HEK293 (cell line): ENCODE measurements around the gene KCNAB2.

Experiments used
- CTCF ChIA-PET: fragments of 350-600 bp; formaldehyde crosslinking; extraction: SDS; loops from one replicate; lab custom pipeline; 2021; ENCODE audit warnings: antibody characterized with exemption; lab: Yijun Ruan, JAX
- POLR2A ChIA-PET: fragments of 300-600 bp; formaldehyde crosslinking; extraction: SDS; loops from one replicate; lab custom pipeline; 2020; ENCODE audit warnings: antibody characterized with exemption, inconsistent platforms; lab: Yijun Ruan, JAX
- H3K27ac ChIP-seq: fragments of 200-500 bp; sonication (Bioruptor generic); 2 replicates; pipeline ENCODE4 v1.5.1; 2014; ENCODE audit warnings: low read depth, low read length, control low read depth, inconsistent platforms; ENCODE audit errors: extremely low read depth
- H3K36me3 ChIP-seq, 2 experiments: fragments of 200-500 bp in 1 of 2; sonication (Bioruptor generic) in 1 of 2; 1 replicate in 1 of 2; 2 replicates in 1 of 2; pipeline ENCODE4 v1.5.1; 2014 to 2017; ENCODE audit warnings: inconsistent platforms in 2 of 2, low read length in 2 of 2; ENCODE audit not compliant: control insufficient read depth in 2 of 2, insufficient read depth in 1 of 2
- H3K4me1 ChIP-seq: fragments of 200-500 bp; sonication (Bioruptor generic); 2 replicates; pipeline ENCODE4 v1.5.1; 2014; ENCODE audit warnings: mild to moderate bottlenecking, low read length, inconsistent platforms; ENCODE audit not compliant: control insufficient read depth, insufficient read depth
- H3K4me3 ChIP-seq: 2 replicates; pipeline ENCODE4 v1.5.1; 2011; ENCODE audit warnings: low read depth, mild to moderate bottlenecking, control low read depth, low read length, moderate library complexity
- H3K9me3 ChIP-seq: fragments of 200-500 bp; sonication (Bioruptor generic); 2 replicates; pipeline ENCODE4 v1.5.1; 2014; ENCODE audit warnings: low read depth, low read length, inconsistent platforms; ENCODE audit not compliant: control insufficient read depth, insufficient read depth
- GFI1B ChIP-seq: fragments of 450-650 bp; formaldehyde crosslinking; IDR thresholded peaks from 2 replicates; pipeline ENCODE4 v1.5.1; 2016; ENCODE audit warnings: missing biosample characterization, missing genetic modification characterization
- GLIS1 ChIP-seq: fragments of 450-650 bp; formaldehyde crosslinking; IDR thresholded peaks from 2 replicates; pipeline ENCODE4 v1.5.1; 2016; ENCODE audit warnings: missing biosample characterization, missing genetic modification characterization
- GLIS2 ChIP-seq: fragments of 450-650 bp; formaldehyde crosslinking; IDR thresholded peaks from 2 replicates; pipeline ENCODE4 v1.5.1; 2016; ENCODE audit warnings: missing biosample characterization, missing genetic modification characterization
- SETDB1 ChIP-seq: IDR thresholded peaks from one replicate; pipeline ENCODE4 v1.6.1; 2017; ENCODE audit warnings: mild to moderate bottlenecking, low read length, moderate library complexity, mixed read lengths; ENCODE audit not compliant: insufficient read length
- SP2 ChIP-seq: fragments of 450-650 bp; formaldehyde crosslinking; IDR thresholded peaks from 2 replicates; pipeline ENCODE4 v1.5.1; 2016; ENCODE audit warnings: missing biosample characterization, missing genetic modification characterization
- SP7 ChIP-seq: fragments of 450-650 bp; formaldehyde crosslinking; IDR thresholded peaks from 2 replicates; pipeline ENCODE4 v1.5.1; 2016; ENCODE audit warnings: missing biosample characterization, missing genetic modification characterization
- TRIM28 ChIP-seq: IDR thresholded peaks from 2 replicates; pipeline ENCODE4 v1.6.1; 2011; ENCODE audit warnings: low read length, control low read depth, borderline replicate concordance
- ZFP3 ChIP-seq: fragments of 450-650 bp; formaldehyde crosslinking; IDR thresholded peaks from 2 replicates; pipeline ENCODE4 v1.5.1; 2016; ENCODE audit warnings: low read depth, missing biosample characterization, missing genetic modification characterization
- ZFP41 ChIP-seq: fragments of 450-650 bp; formaldehyde crosslinking; IDR thresholded peaks from 2 replicates; pipeline ENCODE4 v1.5.1; 2016; ENCODE audit warnings: missing biosample characterization, missing genetic modification characterization, borderline replicate concordance
- ZNF174 ChIP-seq: fragments of 450-650 bp; formaldehyde crosslinking; IDR thresholded peaks from 2 replicates; pipeline ENCODE4 v1.5.0; 2017; ENCODE audit warnings: missing biosample characterization, mild to moderate bottlenecking, missing genetic modification characterization
- ZNF2 ChIP-seq: fragments of 450-650 bp; formaldehyde crosslinking; IDR thresholded peaks from 2 replicates; pipeline ENCODE4 v1.5.1; 2016; ENCODE audit warnings: missing biosample characterization, missing genetic modification characterization
- ZNF202 ChIP-seq: fragments of 450-650 bp; formaldehyde crosslinking; IDR thresholded peaks from 2 replicates; pipeline ENCODE4 v1.5.1; 2016; ENCODE audit warnings: missing biosample characterization, missing genetic modification characterization, borderline replicate concordance
- ZNF211 ChIP-seq: fragments of 450-650 bp; formaldehyde crosslinking; IDR thresholded peaks from 2 replicates; pipeline ENCODE4 v1.5.1; 2016; ENCODE audit warnings: low read depth, missing biosample characterization, missing genetic modification characterization
- ZNF214 ChIP-seq: fragments of 450-650 bp; formaldehyde crosslinking; IDR thresholded peaks from 2 replicates; pipeline ENCODE4 v1.5.1; 2017; ENCODE audit warnings: missing biosample characterization, mild to moderate bottlenecking, missing genetic modification characterization, borderline replicate concordance
- ZNF221 ChIP-seq: fragments of 450-650 bp; formaldehyde crosslinking; IDR thresholded peaks from 2 replicates; pipeline ENCODE4 v1.5.1; 2017; ENCODE audit warnings: missing biosample characterization, missing genetic modification characterization, borderline replicate concordance
- ZNF248 ChIP-seq: fragments of 450-650 bp; formaldehyde crosslinking; IDR thresholded peaks from 2 replicates; pipeline ENCODE4 v1.5.1; 2017; ENCODE audit warnings: missing biosample characterization, missing genetic modification characterization
- ZNF302 ChIP-seq: fragments of 450-650 bp; formaldehyde crosslinking; IDR thresholded peaks from 2 replicates; pipeline ENCODE4 v1.5.1; 2016; ENCODE audit warnings: missing biosample characterization, missing genetic modification characterization, low read depth
- ZNF521 ChIP-seq: fragments of 450-650 bp; formaldehyde crosslinking; IDR thresholded peaks from 2 replicates; pipeline ENCODE4 v1.5.1; 2017; ENCODE audit warnings: missing biosample characterization, mild to moderate bottlenecking, missing genetic modification characterization
- ZNF529 ChIP-seq: fragments of 450-650 bp; formaldehyde crosslinking; IDR thresholded peaks from 2 replicates; pipeline ENCODE4 v1.5.1; 2017; ENCODE audit warnings: missing genetic modification characterization, missing biosample characterization; ENCODE audit not compliant: insufficient replicate concordance
- ZNF629 ChIP-seq: fragments of 450-650 bp; formaldehyde crosslinking; IDR thresholded peaks from 2 replicates; pipeline ENCODE4 v1.5.1; 2017; ENCODE audit warnings: missing biosample characterization, missing genetic modification characterization
- ZNF664 ChIP-seq: fragments of 450-650 bp; formaldehyde crosslinking; IDR thresholded peaks from 2 replicates; pipeline ENCODE4 v1.5.1; 2016; ENCODE audit warnings: missing biosample characterization, missing genetic modification characterization
- ZNF791 ChIP-seq: fragments of 450-650 bp; formaldehyde crosslinking; IDR thresholded peaks from 2 replicates; pipeline ENCODE4 v1.5.1; 2016; ENCODE audit warnings: missing biosample characterization, missing genetic modification characterization
- ZNF843 ChIP-seq: fragments of 450-650 bp; formaldehyde crosslinking; IDR thresholded peaks from 2 replicates; pipeline ENCODE4 v1.5.1; 2016; ENCODE audit warnings: missing biosample characterization, missing genetic modification characterization
- TF ChIP-seq, protein P1 (sequence below): fragments of 450-650 bp; formaldehyde crosslinking; IDR thresholded peaks from 2 replicates; pipeline ENCODE4 v1.5.1; 2016; ENCODE audit warnings: missing biosample characterization, missing genetic modification characterization
- TF ChIP-seq, protein P2 (sequence below): fragments of 450-650 bp; formaldehyde crosslinking; IDR thresholded peaks from 2 replicates; pipeline ENCODE4 v1.5.1; 2016; ENCODE audit warnings: missing biosample characterization, missing genetic modification characterization
- TF ChIP-seq, protein P3 (sequence below): fragments of 450-650 bp; formaldehyde crosslinking; IDR thresholded peaks from 2 replicates; pipeline ENCODE4 v1.5.1; 2016; ENCODE audit warnings: missing biosample characterization, missing genetic modification characterization
- TF ChIP-seq, protein P4 (sequence below): fragments of 450-650 bp; formaldehyde crosslinking; IDR thresholded peaks from 2 replicates; pipeline ENCODE4 v1.5.1; 2016; ENCODE audit warnings: missing biosample characterization, missing genetic modification characterization

Gene KCNAB2

DNA sequence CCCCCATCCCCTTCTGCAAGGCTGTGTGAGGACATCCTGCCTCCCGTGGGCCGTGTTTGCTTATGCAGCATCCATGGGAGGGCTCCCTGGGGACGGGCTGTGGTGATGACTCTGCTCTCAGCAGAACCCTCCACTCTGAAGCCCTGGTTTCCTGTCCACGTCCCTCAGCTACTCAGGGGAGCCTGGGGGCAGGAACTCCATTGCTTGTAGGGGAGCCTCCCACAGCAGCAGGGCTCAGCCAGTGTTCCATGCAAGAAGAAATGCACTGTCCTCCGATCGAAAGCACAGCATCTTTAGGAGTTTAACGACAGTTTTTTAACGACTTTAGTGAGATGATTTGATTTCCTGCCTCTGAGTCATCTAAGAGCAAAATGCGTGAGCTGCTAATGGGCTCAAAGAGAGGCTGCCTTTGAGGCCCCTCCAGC lies 8.3 kb upstream of the KCNAB2 start (continued):
- TF ChIP-seq GFI1B (peak; percentile 84), ZNF248 (no peak), ZNF521 (tag by site-specific recombination) (no peak), GLIS2 (tag by site-specific recombination) (peak; percentile 57), ZNF2 (tag by site-specific recombination) (no peak), ZNF629 (tag by site-specific recombination) (peak; percentile 32; the same call in 1 of the 2 replicates), GLIS1 (peak; percentile 95), ZNF664 (tag by site-specific recombination) (no peak), ZNF529 (no peak), SP7 (tag by site-specific recombination) (0 out of 2 replicates have a peak, but pooled peaks have one; percentile 15)
- TF ChIP-seq, protein P1, sequence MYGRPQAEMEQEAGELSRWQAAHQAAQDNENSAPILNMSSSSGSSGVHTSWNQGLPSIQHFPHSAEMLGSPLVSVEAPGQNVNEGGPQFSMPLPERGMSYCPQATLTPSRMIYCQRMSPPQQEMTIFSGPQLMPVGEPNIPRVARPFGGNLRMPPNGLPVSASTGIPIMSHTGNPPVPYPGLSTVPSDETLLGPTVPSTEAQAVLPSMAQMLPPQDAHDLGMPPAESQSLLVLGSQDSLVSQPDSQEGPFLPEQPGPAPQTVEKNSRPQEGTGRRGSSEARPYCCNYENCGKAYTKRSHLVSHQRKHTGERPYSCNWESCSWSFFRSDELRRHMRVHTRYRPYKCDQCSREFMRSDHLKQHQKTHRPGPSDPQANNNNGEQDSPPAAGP (tag by site-specific recombination): peak; percentile 36; the same call in 1 of the 2 replicates
- TF ChIP-seq, all 188 proteins: peak for 12

DNA sequence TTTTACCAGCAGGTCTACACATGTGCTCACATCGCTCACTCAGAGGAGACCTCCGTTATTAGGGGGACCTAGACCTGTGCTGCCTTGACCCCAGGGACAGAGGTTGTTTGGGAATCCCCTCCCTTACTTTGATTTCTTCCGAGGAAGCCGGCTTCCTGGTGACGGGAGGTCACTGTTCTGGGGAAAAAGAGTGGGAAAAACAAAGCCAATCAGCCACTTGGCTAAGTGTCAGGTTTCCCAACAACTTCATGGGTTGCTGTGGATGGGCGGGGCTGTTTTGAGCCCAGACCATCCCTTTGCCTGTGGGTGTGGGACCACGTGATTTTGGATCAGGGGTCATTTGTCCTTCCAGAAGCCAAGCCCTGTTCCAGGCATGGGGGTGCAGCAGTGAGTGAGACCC lies 7.1 kb upstream of the KCNAB2 start:
- no peaks in the 10 kb centered on the region for H3K36me3 ChIP-seq
- peaks cover 2% of the 10 kb centered on the region for H3K4me1 ChIP-seq
- ChIA-PET POLR2A (no interaction called here), CTCF (no interaction called here)
- no peaks in the 10 kb centered on the region for H3K9me3 ChIP-seq
- no peak overlapping the region for H3K27ac ChIP-seq
- no peak for TF ChIP-seq ZNF791 (tag by site-specific recombination)
- TF ChIP-seq ZNF629 (tag by site-specific recombination): no peak
- no peak for TF ChIP-seq TRIM28
- TF ChIP-seq ZNF202 (tag by site-specific recombination): no peak
- TF ChIP-seq SETDB1: no peak
- no peak for TF ChIP-seq ZNF211
- no peak for TF ChIP-seq ZFP3 (tag by site-specific recombination)
- TF ChIP-seq, protein P2, sequence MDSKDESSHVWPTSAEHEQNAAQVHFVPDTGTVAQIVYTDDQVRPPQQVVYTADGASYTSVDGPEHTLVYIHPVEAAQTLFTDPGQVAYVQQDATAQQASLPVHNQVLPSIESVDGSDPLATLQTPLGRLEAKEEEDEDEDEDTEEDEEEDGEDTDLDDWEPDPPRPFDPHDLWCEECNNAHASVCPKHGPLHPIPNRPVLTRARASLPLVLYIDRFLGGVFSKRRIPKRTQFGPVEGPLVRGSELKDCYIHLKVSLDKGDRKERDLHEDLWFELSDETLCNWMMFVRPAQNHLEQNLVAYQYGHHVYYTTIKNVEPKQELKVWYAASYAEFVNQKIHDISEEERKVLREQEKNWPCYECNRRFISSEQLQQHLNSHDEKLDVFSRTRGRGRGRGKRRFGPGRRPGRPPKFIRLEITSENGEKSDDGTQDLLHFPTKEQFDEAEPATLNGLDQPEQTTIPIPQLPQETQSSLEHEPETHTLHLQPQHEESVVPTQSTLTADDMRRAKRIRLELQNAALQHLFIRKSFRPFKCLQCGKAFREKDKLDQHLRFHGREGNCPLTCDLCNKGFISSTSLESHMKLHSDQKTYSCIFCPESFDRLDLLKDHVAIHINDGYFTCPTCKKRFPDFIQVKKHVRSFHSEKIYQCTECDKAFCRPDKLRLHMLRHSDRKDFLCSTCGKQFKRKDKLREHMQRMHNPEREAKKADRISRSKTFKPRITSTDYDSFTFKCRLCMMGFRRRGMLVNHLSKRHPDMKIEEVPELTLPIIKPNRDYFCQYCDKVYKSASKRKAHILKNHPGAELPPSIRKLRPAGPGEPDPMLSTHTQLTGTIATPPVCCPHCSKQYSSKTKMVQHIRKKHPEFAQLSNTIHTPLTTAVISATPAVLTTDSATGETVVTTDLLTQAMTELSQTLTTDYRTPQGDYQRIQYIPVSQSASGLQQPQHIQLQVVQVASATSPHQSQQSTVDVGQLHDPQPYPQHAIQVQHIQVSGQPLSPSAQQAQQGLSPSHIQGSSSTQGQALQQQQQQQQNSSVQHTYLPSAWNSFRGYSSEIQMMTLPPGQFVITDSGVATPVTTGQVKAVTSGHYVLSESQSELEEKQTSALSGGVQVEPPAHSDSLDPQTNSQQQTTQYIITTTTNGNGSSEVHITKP (tag by site-specific recombination): no peak
- no peak for TF ChIP-seq ZNF221 (tag by site-specific recombination)
- H3K4me3 ChIP-seq: no peak overlapping the region

DNA sequence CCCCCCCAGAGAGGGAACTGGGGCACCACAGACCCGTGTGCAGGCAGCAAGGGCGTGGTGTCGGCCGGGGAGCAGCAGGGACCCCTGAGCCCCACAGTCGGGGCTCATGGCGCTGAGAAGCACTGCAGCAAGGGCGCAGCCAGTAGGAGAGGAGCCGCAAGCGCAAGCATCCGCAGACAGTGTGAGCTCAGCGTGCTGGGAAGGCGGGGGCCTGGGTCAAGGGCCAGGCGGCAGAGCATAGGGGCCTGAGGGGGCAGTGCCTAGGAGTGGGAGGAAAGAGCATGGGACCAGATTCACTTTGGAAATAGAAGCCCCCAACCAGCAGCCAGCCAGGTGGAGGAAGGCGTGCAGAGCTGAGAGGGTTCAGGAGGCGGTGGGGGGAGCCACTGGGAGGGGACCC lies 6.7 kb upstream of the KCNAB2 start:
- CTCF ChIA-PET: interaction anchor here (0.6 to 0.7 kb wide), 3 partner anchors 64 to 248 kb away, joined by 3 read pairs; no protein-coding TSS in a partner anchor
- no peak for TF ChIP-seq ZNF214 (tag by site-specific recombination)
- TF ChIP-seq ZNF302: no peak
- TF ChIP-seq, protein P3, sequence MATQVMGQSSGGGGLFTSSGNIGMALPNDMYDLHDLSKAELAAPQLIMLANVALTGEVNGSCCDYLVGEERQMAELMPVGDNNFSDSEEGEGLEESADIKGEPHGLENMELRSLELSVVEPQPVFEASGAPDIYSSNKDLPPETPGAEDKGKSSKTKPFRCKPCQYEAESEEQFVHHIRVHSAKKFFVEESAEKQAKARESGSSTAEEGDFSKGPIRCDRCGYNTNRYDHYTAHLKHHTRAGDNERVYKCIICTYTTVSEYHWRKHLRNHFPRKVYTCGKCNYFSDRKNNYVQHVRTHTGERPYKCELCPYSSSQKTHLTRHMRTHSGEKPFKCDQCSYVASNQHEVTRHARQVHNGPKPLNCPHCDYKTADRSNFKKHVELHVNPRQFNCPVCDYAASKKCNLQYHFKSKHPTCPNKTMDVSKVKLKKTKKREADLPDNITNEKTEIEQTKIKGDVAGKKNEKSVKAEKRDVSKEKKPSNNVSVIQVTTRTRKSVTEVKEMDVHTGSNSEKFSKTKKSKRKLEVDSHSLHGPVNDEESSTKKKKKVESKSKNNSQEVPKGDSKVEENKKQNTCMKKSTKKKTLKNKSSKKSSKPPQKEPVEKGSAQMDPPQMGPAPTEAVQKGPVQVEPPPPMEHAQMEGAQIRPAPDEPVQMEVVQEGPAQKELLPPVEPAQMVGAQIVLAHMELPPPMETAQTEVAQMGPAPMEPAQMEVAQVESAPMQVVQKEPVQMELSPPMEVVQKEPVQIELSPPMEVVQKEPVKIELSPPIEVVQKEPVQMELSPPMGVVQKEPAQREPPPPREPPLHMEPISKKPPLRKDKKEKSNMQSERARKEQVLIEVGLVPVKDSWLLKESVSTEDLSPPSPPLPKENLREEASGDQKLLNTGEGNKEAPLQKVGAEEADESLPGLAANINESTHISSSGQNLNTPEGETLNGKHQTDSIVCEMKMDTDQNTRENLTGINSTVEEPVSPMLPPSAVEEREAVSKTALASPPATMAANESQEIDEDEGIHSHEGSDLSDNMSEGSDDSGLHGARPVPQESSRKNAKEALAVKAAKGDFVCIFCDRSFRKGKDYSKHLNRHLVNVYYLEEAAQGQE: no peak
- no peak for TF ChIP-seq ZFP41 (tag by site-specific recombination)
- TF ChIP-seq, protein P4, sequence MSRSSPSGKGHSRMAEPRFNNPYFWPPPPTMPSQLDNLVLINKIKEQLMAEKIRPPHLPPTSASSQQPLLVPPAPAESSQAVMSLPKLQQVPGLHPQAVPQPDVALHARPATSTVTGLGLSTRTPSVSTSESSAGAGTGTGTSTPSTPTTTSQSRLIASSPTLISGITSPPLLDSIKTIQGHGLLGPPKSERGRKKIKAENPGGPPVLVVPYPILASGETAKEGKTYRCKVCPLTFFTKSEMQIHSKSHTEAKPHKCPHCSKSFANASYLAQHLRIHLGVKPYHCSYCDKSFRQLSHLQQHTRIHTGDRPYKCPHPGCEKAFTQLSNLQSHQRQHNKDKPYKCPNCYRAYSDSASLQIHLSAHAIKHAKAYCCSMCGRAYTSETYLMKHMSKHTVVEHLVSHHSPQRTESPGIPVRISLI (tag by site-specific recombination): no peak
- no peak for TF ChIP-seq SP2 (tag by site-specific recombination)
- TF ChIP-seq ZNF174: no peak
- no peak for TF ChIP-seq ZNF843 (tag by site-specific recombination)
- no peak for TF ChIP-seq ZNF791 (tag by site-specific recombination)

More for the DNA sequence above, 6.7 kb upstream of the KCNAB2 start:
- H3K4me3 ChIP-seq: no peak overlapping the region
- H3K9me3 ChIP-seq: no peaks in the 10 kb centered on the region
- peaks cover 2% of the 10 kb centered on the region for H3K4me1 ChIP-seq
- H3K36me3 ChIP-seq: no peaks in the 10 kb centered on the region
- POLR2A ChIA-PET: no interaction called here
- H3K27ac ChIP-seq: no peak overlapping the region
